Neural progenitor cell (in vitro differentiated cells): Measurements from ENCODE around the gene MVD.

ENCODE experiments used
- CTCF ChIP-seq: fragments of 200-600 bp; sonication (generic); IDR thresholded peaks from 2 replicates; pipeline ENCODE4 v1.5.1; 2017; ENCODE audit warnings: antibody characterized with exemption, mild to moderate bottlenecking
- EZH2phosphoT487 ChIP-seq: fragments of 200-600 bp; sonication (generic); IDR thresholded peaks from 2 replicates; pipeline ENCODE4 v1.6.1; 2017; ENCODE audit warnings: antibody characterized with exemption

GRCh38 chr16:88657371-88657770, 5.5 kb downstream of the MVD start:
- TF ChIP-seq CTCF (no peak), EZH2phosphoT487 (no peak)
